ENCODE data around the gene BRPF1. TPM values are rescaled to one million over a fixed set of nuclear protein-coding genes. Genes with fewer than 3 reads are reported as not detected.

BRPF1 gene
- total RNA-seq, 1 donor from 2014 or later, result 28.0 TPM

- no peaks in the 10 kb centered on the region for H3K27me3 Mint-ChIP-seq
- no peak overlapping the region for H3K27ac Mint-ChIP-seq
- DNase-seq (ENCODE audit: extremely low spot score, unreplicated experiment), result no peak
- TF ChIP-seq CTCF (conservative IDR thresholded peaks at IDR 0.05), result no peak
- H3K4me3 Mint-ChIP-seq, result no peak overlapping the region
- no peaks in the 10 kb centered on the region for H3K4me1 Mint-ChIP-seq (ENCODE audit: unreplicated experiment)
- H3K36me3 Mint-ChIP-seq, result peaks cover 20% of the 10 kb centered on the region
- no peaks in the 10 kb centered on the region for H3K9me3 Mint-ChIP-seq
Measured at GRCh38 chr3:9761919-9762318, 30.4 kb downstream of the BRPF1 start.

- Mint-ChIP-seq H3K4me1 (ENCODE audit: unreplicated experiment) (no peaks in the 10 kb centered on the region), H3K9me3 (no peaks in the 10 kb centered on the region), H3K27me3 (no peaks in the 10 kb centered on the region), H3K27ac (no peak overlapping the region), H3K4me3 (no peak overlapping the region), H3K36me3 (peaks cover 22% of the 10 kb centered on the region)
- TF ChIP-seq CTCF (conservative IDR thresholded peaks at IDR 0.05), result no peak
- no peak for DNase-seq (ENCODE audit: extremely low spot score, unreplicated experiment)
Measured at GRCh38 chr3:9762871-9763270, 31.3 kb downstream of the BRPF1 start.

- Mint-ChIP-seq H3K27ac (no peak overlapping the region), H3K4me3 (no peak overlapping the region), H3K9me3 (no peaks in the 10 kb centered on the region), H3K27me3 (peaks cover 3% of the 10 kb centered on the region), H3K4me1 (ENCODE audit: unreplicated experiment) (peaks cover 8% of the 10 kb centered on the region), H3K36me3 (peaks cover 7% of the 10 kb centered on the region)
- no peak for TF ChIP-seq CTCF (conservative IDR thresholded peaks at IDR 0.05)
- no peak for DNase-seq (ENCODE audit: extremely low spot score, unreplicated experiment)
Measured at GRCh38 chr3:9765865-9766264, 34.3 kb downstream of the BRPF1 start.

- Mint-ChIP-seq H3K4me3 (no peak overlapping the region), H3K4me1 (ENCODE audit: unreplicated experiment) (peaks cover 8% of the 10 kb centered on the region), H3K9me3 (no peaks in the 10 kb centered on the region), H3K36me3 (peaks cover 4% of the 10 kb centered on the region), H3K27me3 (peaks cover 3% of the 10 kb centered on the region), H3K27ac (no peak overlapping the region)
- no peak for DNase-seq (ENCODE audit: extremely low spot score, unreplicated experiment)
- TF ChIP-seq CTCF (conservative IDR thresholded peaks at IDR 0.05), result no peak
Measured at GRCh38 chr3:9767418-9767817, 35.9 kb downstream of the BRPF1 start.

- peaks cover 8% of the 10 kb centered on the region for H3K4me1 Mint-ChIP-seq (ENCODE audit: unreplicated experiment)
- no peak overlapping the region for H3K4me3 Mint-ChIP-seq
- no peak overlapping the region for H3K27ac Mint-ChIP-seq
Measured at GRCh38 chr3:9768141-9768775, 36.7 kb downstream of the BRPF1 start.

More at GRCh38 chr3:9768141-9768775, 36.7 kb downstream of the BRPF1 start:
- H3K27me3 Mint-ChIP-seq, result peaks cover 3% of the 10 kb centered on the region
- TF ChIP-seq CTCF (conservative IDR thresholded peaks at IDR 0.05), result no peak
- H3K36me3 Mint-ChIP-seq, result peaks cover 4% of the 10 kb centered on the region
- H3K9me3 Mint-ChIP-seq, result no peaks in the 10 kb centered on the region
- no peak for DNase-seq (ENCODE audit: extremely low spot score, unreplicated experiment)

All from type B pancreatic cell (in vitro differentiated cells).